ENCODE measurements around the gene KIR2DL4.
"Not testable (repeated sequence)": the region's sequence is repeated elsewhere in the genome, so short reads cannot be mapped to it uniquely, and the experiment has no call there.

The KIR2DL4 gene

DNA sequence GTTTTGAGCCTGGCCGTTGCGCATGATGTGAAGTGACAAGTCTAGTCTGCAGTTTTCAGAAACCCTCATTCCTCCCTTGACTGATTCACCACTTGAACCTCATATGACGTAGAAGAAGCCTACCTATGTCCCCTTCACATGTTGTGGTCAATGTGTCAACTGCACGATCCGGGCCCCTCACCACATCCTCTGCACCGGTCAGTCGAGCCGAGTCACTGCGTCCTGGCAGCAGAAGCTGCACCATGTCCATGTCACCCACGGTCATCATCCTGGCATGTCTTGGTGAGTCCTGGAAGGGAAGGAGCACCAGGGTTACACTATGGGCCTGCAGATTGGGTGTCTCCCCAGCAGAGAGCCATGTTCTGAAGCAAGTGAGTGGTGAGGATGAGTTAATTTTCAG, at the start of gene KIR2DL4:
Gene KIR2DL4 (plus strand): TSS at position 201 of the 400 bp plus-strand sequence. CDS start 42 bp downstream, at position 243.
- DNase-seq: no peak

DNA sequence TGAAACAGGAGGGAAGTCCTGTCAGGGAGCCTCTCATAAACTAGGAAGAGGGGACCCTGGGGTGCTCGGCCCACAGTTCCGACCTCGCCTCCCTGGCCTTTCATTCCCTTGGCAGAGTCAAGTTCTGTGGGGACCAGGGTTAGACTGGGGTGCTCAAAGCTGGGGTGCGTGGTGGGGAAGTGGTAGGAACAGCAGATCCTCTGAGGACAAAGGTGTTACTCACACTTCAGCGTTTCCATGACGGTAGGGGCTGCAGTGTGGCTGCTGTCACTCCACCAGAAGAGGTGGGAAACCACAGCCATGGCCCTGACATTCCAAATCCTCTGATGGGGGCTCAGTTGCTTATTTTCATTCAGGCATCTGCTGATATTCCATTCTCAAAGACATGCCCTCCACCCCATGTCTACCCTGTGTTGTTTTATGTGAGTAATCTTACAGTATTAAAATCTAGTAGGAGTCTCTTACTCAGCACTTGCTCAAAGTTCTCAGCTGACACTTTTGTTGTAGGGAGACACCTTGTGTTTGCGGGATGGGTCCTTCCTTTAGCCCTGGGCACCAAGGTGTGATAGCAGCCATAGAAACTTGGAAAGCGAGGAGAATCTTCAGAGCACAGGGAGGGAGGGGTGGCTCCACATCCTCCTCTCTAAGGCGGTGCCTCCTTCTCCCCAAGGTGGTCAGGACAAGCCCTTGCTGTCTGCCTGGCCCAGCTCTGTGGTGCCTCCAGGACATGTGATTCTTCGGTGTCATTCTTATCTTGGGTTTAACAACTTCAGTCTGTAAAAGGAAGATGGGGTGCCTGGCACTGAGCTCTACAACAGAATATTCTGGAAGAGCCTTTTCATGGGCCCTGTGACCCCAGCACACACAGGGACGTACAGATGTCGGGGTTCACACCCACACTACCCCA, 47.0 kb upstream of the KIR2DL4 start:
- DNase-seq: not testable (repeated sequence)

DNA sequence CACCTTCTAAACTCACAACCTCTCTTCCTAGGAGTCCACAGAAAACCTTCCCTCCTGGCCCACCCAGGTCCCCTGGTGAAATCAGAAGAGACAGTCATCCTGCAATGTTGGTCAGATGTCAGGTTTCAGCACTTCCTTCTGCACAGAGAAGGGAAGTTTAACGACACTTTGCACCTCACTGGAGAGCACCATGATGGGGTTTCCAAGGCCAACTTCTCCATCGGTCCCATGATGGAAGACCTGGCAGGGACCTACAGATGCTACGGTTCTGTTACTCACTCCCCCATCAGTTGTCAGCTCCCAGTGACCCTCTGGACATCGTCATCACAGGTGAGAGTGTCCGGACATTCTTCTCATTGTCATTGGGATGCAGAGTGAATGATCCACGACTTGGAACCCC, 44.8 kb upstream of the KIR2DL4 start:
- DNase-seq: not testable (repeated sequence)

DNA sequence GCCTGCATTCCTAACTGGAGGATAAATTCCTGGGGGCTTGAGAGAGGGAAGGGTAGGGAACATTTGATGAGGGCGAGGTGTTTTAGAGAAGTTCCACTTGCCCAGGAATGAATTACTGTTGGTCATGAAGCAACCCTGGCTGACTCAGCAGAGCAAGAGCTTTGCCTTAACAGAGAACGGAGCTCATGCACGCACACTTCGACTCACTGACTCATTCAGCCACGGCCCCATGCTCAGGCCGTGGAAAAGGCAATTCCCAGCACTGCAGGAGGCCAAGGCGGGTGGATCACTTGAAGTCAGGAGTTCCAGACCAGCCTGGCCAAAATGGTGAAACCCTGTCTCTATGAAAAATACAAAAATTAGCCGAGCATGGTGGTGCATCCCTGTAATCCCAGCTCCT, 39.2 kb upstream of the KIR2DL4 start:
- DNase-seq: not testable (repeated sequence)

DNA sequence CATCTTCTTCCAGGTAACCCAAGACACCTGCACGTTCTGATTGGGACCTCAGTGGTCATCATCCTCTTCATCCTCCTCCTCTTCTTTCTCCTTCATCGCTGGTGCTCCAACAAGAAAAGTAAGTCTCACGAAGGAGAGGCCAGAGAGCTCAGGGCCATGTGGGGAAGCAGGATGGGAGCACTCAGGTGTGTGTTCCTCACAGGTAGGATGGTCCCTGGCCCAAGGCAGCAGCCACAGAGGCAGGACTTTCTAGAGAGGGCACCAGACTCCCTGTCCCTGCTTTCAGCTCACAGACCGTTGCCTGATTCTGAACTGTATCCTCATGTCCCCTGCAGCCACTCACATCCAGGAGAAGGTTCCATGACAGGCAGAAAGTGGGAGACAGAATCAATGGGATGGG, 36.9 kb upstream of the KIR2DL4 start:
- DNase-seq: not testable (repeated sequence)

DNA sequence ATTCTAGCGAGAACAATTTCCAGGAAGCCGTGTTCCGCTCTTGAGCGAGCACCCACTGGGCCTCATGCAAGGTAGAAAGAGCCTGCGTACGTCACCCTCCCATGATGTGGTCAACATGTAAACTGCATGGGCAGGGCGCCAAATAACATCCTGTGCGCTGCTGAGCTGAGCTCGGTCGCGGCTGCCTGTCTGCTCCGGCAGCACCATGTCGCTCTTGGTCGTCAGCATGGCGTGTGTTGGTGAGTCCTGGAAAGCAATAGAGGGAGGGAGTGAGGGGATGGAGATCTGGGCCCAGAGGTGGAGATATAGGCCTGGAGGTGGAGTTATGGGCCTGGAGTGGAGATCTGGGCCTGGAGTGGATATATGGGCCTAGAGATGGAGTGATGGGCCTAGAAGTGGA, 33.8 kb upstream of the KIR2DL4 start, which contains the start of gene KIR2DL1:
Gene KIR2DL1 (plus strand): TSS at position 148 of the 400 bp plus-strand sequence. CDS start 58 bp downstream, at position 206.
- not testable (repeated sequence) for DNase-seq

DNA sequence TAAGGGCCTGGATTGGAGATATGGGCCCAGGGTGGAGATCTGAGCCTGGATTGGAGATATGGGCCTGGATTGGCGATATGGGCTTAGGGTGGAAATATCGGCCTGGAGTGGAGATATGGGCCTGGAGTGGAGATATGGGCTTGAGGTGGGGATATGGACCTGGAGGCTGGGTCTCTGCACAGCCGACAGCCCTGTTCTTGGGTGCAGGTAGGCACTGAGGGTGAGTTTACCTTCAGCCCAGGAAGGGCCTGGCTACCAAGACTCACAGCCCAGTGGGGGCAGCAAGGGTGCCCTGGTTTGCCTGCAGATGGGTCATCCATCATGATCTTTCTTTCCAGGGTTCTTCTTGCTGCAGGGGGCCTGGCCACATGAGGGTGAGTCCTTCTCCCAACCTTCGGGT, 32.9 kb upstream of the KIR2DL4 start:
- DNase-seq: not testable (repeated sequence)

DNA sequence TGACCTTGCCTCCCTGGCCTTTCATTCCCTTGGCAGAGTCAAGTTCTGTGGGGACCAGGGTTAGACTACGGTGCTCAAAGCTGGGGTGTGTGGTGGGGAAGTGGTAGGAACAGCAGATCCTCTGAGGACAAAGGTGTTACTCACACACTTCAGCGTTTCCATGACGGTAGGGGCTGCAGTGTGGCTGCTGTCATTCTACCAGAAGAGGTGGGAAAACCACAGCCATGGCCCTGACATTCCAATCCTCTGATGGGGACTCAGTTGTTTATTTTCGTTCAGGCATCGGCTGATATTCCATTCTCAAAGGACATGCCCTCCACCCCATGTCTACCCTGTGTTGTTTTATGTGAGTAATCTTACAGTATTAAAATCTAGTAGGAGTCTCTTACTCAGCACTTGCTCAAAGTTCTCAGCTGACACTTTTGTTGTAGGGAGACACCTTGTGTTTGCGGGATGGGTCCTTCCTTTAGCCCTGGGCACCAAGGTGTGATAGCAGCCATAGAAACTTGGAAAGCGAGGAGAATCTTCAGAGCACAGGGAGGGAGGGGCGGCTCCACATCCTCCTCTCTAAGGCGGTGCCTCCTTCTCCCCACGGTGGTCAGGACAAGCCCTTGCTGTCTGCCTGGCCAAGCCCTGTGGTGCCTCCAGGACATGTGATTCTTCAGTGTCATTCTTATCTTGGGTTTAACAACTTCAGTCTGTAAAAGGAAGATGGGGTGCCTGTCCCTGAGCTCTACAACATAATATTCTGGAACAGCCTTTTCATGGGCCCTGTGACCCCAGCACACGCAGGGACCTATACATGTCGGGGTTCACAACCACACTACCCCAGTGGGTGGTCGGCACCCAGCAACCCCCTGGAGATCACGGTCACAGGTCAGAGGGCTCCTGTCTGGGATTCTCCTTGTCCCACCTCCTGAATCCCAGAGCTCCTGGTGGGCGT, 32.1 kb upstream of the KIR2DL4 start:
- DNase-seq: not testable (repeated sequence)

DNA sequence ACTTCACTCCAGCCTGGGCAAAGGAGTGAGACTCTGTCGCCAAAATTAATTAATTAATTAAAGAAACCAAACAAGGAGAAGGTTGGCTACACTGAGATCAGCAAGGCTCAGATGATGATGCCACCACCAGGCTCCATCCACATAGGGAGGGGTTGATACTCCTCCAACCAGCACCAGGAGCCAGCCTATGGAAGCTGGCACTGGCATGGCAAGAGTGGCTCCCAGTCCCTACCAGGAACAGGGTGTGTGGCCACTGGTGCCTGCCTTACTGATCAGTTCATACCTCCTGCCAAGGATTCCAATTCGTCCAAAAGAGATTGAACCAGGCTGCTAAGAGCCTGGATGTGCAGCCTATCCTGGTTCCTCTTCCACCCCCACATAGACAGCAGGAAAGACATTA, 30.7 kb upstream of the KIR2DL4 start:
- DNase-seq: not testable (repeated sequence)

DNA sequence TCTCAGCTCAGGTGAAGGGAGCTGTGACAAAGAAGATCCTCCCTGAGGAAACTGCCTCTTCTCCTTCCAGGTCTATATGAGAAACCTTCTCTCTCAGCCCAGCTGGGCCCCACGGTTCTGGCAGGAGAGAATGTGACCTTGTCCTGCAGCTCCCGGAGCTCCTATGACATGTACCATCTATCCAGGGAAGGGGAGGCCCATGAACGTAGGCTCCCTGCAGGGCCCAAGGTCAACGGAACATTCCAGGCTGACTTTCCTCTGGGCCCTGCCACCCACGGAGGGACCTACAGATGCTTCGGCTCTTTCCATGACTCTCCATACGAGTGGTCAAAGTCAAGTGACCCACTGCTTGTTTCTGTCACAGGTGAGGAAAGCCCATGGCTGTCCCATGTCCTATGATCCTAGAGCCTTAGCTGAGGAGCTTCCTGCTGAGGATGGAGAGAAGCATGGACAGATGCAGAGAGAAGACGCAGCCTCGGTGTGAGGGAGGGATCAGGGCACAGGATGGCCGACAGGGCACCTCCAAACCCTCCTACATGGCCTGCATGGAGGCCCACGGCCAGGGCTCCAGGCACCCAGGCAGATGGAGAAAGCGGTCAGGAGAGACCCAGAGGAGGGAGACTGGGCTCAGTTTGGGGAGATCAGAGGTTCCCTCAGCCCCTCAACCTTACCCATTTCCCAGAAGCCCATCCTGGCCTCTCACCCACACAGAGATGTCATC, 28.2 kb upstream of the KIR2DL4 start:
- not testable (repeated sequence) for DNase-seq

DNA sequence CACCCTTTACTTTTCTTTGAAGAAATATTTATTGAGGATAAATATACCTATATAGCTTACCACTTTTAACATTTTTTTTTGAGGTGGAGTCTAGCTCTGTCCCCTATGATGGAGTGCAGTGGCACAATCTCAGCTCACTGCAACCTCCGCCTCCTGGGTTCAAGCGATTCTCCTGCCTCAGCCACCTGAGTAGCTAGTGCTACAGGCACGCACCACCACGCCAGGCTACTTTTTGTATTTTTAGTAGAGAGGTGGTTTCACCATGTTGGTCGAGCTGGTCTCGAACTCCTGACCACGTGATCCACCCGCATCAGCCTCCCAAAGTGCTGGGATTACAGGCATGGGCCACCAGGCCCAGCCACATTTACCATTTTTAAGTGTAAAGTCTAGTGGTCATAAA, 27.6 kb upstream of the KIR2DL4 start:
- not testable (repeated sequence) for DNase-seq

DNA sequence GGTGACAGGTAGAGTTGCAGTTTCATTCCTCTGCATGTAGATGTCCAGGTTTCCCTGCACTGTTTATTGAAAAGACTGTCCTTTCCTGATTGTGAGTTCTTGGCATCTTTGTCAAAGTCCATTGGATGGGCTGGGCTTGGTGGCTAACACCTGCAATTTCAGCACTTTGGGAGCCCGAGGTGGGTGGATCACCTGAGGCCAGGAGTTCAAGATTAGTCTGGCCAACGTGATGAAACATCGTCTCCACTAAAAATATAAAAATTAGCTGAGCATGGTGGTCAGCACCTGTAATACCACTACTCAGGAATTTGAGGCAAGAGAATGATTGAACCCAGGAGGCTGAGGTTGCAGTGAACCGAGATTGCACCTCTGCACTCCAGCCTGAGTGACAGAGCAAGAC, 25.6 kb upstream of the KIR2DL4 start:
- DNase-seq: not testable (repeated sequence)

DNA sequence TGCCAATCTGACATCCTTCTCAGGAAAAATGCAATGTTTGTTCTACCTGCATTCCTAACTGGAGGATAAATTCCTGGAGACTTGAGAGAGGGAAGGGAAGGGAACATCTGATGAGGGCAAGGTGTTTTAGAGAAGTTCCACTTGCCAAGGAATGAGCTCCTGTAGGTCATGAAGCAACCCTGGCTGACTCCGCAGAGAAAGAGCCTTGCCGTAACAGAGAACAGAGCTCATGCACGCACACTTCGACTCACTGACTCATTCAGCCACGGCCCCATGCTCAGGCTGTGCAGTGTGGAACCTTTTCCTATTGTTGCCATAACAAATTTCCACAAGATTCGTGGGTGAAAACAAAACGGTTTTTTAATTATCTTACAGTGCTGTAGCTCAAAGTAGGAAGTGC, 24.5 kb upstream of the KIR2DL4 start:
- not testable (repeated sequence) for DNase-seq

DNA sequence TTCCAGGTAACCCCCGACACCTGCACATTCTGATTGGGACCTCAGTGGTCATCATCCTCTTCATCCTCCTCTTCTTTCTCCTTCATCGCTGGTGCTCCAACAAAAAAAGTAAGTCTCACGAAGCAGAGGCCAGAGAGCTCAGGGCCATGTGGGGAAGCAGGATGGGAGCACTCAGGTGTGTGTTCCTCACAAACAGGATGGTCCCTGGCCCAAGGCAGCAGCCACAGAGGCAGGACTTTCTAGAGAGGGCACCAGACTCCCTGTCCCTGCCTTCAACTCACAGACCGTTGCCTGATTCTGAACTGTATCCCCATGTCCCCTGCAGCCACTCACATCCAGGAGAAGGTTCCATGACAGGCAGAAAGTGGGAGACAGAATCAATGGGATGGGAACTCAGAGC, 20.5 kb upstream of the KIR2DL4 start:
- not testable (repeated sequence) for DNase-seq

DNA sequence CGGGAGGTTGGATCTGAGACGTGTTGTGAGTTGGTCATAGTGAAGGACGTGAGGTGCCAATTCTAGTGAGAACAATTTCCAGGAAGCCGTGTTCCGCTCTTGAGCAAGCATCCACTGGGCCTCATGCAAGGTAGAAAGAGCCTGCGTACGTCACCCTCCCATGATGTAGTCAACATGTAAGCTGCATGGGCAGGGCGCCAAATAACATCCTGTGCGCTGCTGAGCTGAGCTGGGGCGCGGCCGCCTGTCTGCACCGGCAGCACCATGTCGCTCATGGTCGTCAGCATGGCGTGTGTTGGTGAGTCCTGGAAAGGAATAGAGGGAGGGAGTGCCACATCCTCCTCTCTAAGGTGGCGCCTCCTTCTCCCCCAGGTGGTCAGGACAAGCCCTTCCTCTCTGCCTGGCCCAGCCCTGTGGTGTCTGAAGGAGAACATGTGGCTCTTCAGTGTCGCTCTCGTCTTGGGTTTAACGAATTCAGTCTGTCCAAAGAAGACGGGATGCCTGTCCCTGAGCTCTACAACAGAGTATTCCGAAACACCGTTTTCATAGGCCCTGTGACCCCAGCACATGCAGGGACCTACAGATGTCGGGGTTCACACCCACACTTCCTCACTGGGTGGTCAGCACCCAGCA, 17.2 kb upstream of the KIR2DL4 start:
- DNase-seq: not testable (repeated sequence)

DNA sequence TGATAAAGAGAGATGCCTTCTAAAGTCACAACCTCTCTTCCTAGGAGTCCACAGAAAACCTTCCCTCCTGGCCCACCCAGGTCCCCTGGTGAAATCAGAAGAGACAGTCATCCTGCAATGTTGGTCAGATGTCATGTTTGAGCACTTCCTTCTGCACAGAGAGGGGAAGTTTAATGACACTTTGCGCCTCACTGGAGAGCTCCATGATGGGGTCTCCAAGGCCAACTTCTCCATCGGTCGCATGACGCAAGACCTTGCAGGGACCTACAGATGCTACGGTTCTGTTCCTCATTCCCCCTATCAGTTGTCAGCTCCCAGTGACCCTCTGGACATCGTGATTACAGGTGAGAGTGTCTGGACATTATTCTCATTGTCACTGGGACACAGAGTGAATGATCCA, 15.3 kb upstream of the KIR2DL4 start:
- not testable (repeated sequence) for DNase-seq

DNA sequence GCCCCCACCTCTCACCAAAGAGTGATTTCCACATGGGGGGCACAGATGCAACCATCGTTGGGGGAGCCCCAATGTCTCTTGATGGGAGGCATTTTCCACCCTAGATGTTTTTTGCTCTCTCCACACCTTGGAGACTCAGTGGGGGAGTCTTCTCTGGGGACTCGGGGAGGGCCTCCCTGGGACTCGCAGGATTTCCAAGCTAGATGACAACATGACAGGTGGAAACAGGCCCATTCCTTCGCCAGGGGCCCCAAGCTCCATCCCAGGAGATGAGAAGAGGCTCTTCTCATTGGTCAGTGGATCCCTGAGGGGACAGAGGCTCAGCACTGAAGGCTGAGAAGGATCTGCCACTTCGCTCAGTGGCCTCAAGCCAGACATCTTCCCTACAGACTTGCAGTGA, 12.7 kb upstream of the KIR2DL4 start:
- DNase-seq: no peak

DNA sequence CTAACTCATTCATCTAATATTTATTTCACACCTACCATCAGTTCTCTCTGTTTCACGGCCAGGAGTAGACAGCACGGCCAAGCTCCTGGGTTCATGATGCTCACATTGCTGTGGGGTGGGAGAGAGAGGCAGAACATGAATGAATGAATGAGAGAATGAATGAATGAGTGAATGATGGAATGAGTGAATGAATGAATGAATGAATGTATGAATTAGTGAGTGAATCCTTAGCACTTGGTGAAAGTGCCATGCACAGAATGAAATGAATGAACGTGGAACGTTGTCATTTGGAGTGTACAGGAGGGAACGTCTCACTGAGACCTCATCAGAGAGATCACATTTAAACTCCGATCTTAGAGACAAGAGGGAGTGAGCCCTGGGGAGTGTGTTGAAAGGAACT, 11.9 kb upstream of the KIR2DL4 start:
- DNase-seq: no peak

DNA sequence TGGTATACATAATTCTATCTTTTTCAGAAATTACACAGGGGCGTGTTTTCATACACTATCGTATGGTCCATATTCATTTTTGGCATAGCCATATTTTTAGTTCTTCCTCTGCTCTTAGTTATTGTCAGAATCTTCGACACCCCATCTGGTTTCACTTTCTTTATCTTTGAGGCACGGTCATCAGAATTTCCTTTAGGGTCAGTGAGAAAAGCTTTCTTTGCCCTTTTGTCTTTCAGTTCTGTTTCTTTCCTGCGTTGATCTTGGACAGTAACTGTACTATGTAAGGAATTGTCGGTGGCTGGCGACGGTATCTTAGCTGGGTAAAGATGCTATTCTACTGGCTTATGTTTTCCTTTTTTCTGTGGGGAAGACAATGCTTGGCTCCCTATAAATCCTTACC, 10.6 kb upstream of the KIR2DL4 start:
- no peak for DNase-seq

DNA sequence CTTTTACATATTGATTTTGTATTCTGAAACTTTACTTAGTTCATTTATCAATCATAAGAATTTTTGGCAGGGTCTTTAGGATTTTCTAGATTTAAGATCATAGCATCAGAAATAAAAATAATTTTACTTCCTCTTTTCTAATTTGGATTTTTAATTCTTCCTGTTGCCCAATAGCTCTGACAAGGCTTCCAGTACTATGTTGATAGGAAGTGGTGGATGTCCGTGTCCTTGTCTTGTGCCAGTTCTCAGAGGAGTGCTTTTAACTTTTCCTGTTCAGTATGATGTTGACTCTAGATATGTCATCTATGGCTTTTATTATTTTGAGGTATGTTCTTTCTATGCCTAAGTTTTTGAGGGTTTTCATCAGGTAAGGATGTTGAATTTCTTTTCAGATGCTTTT, 7.7 kb upstream of the KIR2DL4 start:
- DNase-seq: no peak

DNA sequence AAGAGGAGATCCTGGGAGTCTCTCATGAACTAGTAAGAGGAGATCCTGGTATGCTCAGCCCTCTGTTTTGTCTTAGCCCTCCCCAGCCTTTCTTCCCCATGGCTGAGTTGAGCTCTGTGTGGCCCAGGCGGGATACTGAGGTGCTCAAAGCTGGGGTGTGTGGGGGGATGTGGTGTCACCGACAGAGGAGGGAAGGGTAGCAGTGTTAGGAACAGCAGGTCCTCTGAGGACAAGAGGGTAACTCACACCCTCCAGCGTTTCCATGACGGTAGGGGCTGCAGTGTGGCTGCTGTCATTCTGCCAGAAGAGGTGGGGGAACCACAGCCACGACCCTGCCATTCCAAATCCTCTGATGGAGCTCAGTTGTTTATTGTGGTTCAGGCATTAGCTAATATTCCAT, 691 bp downstream of the KIR2DL4 start:
- no peak for DNase-seq

DNA sequence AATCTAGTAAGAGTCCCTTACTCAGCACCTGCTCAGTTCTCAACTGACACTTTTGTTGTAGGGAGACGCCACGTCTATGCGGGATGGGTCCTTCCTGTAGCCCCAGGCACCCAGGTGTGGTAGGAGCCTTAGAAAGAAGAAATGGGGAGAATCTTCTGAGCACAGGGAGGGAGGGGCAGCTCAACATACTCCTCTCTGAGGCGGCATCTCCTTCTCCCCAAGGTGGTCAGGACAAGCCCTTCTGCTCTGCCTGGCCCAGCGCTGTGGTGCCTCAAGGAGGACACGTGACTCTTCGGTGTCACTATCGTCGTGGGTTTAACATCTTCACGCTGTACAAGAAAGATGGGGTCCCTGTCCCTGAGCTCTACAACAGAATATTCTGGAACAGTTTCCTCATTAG, 1.2 kb downstream of the KIR2DL4 start:
- no peak for DNase-seq
